SK-N-SH treated with all-trans-retinoic acid at 6 μM for 48 hours (cell line): ENCODE data around the gene ZNF474.
A peak's percentile ranks its signal among the peaks of the same experiment; 100 is the strongest.

Experiments used
- ATAC-seq: fragments of 200-7000 bp; cut with Tn5 transposase; 3 replicates; pipeline ENCODE4 v1.9.1; 2020; ENCODE audit warnings: mild to moderate bottlenecking, moderate library complexity
- ARNTL ChIP-seq: fragments of 450-650 bp; formaldehyde crosslinking; IDR thresholded peaks from 2 replicates; pipeline ENCODE4 v1.5.0; 2020; ENCODE audit warnings: low read depth, mild to moderate bottlenecking, moderate library complexity, borderline replicate concordance
- BACH2 ChIP-seq: fragments of 250-450 bp; sonication (Bioruptor Pico); IDR thresholded peaks from 2 replicates; pipeline ENCODE4 v1.9.0; 2021; ENCODE audit warnings: mild to moderate bottlenecking, borderline replicate concordance
- CREB5 ChIP-seq: fragments of 250-450 bp; sonication (Bioruptor Pico); IDR thresholded peaks from 2 replicates; pipeline ENCODE4 v1.5.1; 2020; ENCODE audit warnings: low read depth, mild to moderate bottlenecking, moderate library complexity
- CSDC2 ChIP-seq: fragments of 250-450 bp; sonication (Bioruptor Pico); IDR thresholded peaks from 2 replicates; pipeline ENCODE4 v1.5.0; 2020; ENCODE audit warnings: mild to moderate bottlenecking, moderate library complexity
- ESRRG ChIP-seq: fragments of 250-450 bp; sonication (Bioruptor Pico); IDR thresholded peaks from 2 replicates; pipeline ENCODE4 v1.6.1; 2021; ENCODE audit warnings: mild to moderate bottlenecking
- GLIS3 ChIP-seq: fragments of 250-450 bp; sonication (Bioruptor Pico); IDR thresholded peaks from 2 replicates; pipeline ENCODE4 v1.5.0; 2020; ENCODE audit warnings: mild to moderate bottlenecking, moderate library complexity
- ISL1 ChIP-seq: fragments of 250-450 bp; sonication (Bioruptor Pico); IDR thresholded peaks from 2 replicates; pipeline ENCODE4 v2.1.2; 2022; ENCODE audit warnings: mild to moderate bottlenecking, moderate library complexity
- OSR1 ChIP-seq: fragments of 250-450 bp; sonication (Bioruptor Pico); IDR thresholded peaks from 2 replicates; pipeline ENCODE4 v1.8.0; 2022; ENCODE audit warnings: moderate library complexity, mild to moderate bottlenecking, inconsistent platforms
- PATZ1 ChIP-seq: fragments of 250-450 bp; sonication (Bioruptor Pico); IDR thresholded peaks from 2 replicates; pipeline ENCODE4 v1.8.0; 2020; ENCODE audit warnings: mild to moderate bottlenecking, moderate library complexity, borderline replicate concordance
- POU6F1 ChIP-seq: fragments of 250-450 bp; sonication (Bioruptor Pico); IDR thresholded peaks from 2 replicates; pipeline ENCODE4 v1.8.0; 2021; ENCODE audit warnings: low read depth, mild to moderate bottlenecking, moderate library complexity, borderline replicate concordance
- PPARA ChIP-seq: fragments of 250-450 bp; sonication (Bioruptor Pico); IDR thresholded peaks from 2 replicates; pipeline ENCODE4 v1.5.0; 2020; ENCODE audit warnings: mild to moderate bottlenecking, borderline replicate concordance
- RARB ChIP-seq: fragments of 250-450 bp; sonication (Bioruptor Pico); IDR thresholded peaks from 2 replicates; pipeline ENCODE4 v1.8.0; 2021; ENCODE audit warnings: mild to moderate bottlenecking, moderate library complexity
- SNAI2 ChIP-seq: fragments of 250-450 bp; sonication (Bioruptor Pico); IDR thresholded peaks from 2 replicates; pipeline ENCODE4 v1.5.0; 2020; ENCODE audit warnings: mild to moderate bottlenecking, moderate library complexity
- TCF4 ChIP-seq: fragments of 250-450 bp; sonication (Bioruptor Pico); IDR thresholded peaks from 2 replicates; pipeline ENCODE4 v1.8.0; 2021; ENCODE audit warnings: mild to moderate bottlenecking, moderate library complexity, borderline replicate concordance
- TOX ChIP-seq: fragments of 250-450 bp; sonication (Bioruptor Pico); IDR thresholded peaks from 2 replicates; pipeline ENCODE4 v1.8.0; 2021; ENCODE audit warnings: mild to moderate bottlenecking, moderate library complexity, borderline replicate concordance
- TSHZ2 ChIP-seq: fragments of 250-450 bp; sonication (Bioruptor Pico); IDR thresholded peaks from 2 replicates; pipeline ENCODE4 v1.5.0; 2020; ENCODE audit warnings: mild to moderate bottlenecking, moderate library complexity
- ZC3H10 ChIP-seq: fragments of 250-450 bp; sonication (Bioruptor Pico); IDR thresholded peaks from 2 replicates; pipeline ENCODE4 v1.5.1; 2021; ENCODE audit warnings: mild to moderate bottlenecking, moderate library complexity
- ZFP3 ChIP-seq: fragments of 250-450 bp; sonication (Bioruptor Pico); IDR thresholded peaks from 2 replicates; pipeline ENCODE4 v1.5.0; 2020; ENCODE audit warnings: mild to moderate bottlenecking, moderate library complexity
- ZFP30 ChIP-seq: fragments of 450-650 bp; formaldehyde crosslinking; IDR thresholded peaks from 2 replicates; pipeline ENCODE4 v1.5.0; 2022; ENCODE audit warnings: mild to moderate bottlenecking, moderate library complexity
- ZNF70 ChIP-seq: fragments of 450-650 bp; formaldehyde crosslinking; IDR thresholded peaks from 2 replicates; pipeline ENCODE4 v1.5.0; 2020; ENCODE audit warnings: mild to moderate bottlenecking, moderate library complexity

Gene ZNF474

GRCh38 chr5:122182491-122182921 lies 53.2 kb downstream of the ZNF474 start:
- peak; percentile 78 for ATAC-seq
- no peak for TF ChIP-seq ZNF70 (CRISPR knock-in tag)

GRCh38 chr5:122183098-122183787 lies 53.9 kb downstream of the ZNF474 start:
- ATAC-seq = peak; percentile 31
- TF ChIP-seq RARB (CRISPR knock-in tag) (no peak), ARNTL (CRISPR knock-in tag) (no peak), SNAI2 (CRISPR knock-in tag) (no peak), PATZ1 (CRISPR knock-in tag) (no peak), POU6F1 (CRISPR knock-in tag) (no peak), ZC3H10 (CRISPR knock-in tag) (no peak), ZFP30 (CRISPR knock-in tag) (no peak), ISL1 (CRISPR knock-in tag) (no peak), ZFP3 (CRISPR knock-in tag) (no peak), ZNF70 (CRISPR knock-in tag) (no peak), PPARA (no peak), CSDC2 (CRISPR knock-in tag) (no peak), ESRRG (CRISPR knock-in tag) (no peak), OSR1 (CRISPR knock-in tag) (no peak), TOX (CRISPR knock-in tag) (no peak), GLIS3 (no peak), CREB5 (CRISPR knock-in tag) (no peak)
- TF ChIP-seq, all 23 proteins: peak for 0

GRCh38 chr5:122183788-122184170 lies 54.4 kb downstream of the ZNF474 start:
- ATAC-seq = no peak; the same call in 2 of the 3 replicates
- TF ChIP-seq ARNTL (CRISPR knock-in tag) (no peak), TSHZ2 (no peak), ZNF70 (CRISPR knock-in tag) (no peak), GLIS3 (no peak), CSDC2 (CRISPR knock-in tag) (no peak), SNAI2 (CRISPR knock-in tag) (no peak), RARB (CRISPR knock-in tag) (no peak), PATZ1 (CRISPR knock-in tag) (no peak), BACH2 (no peak), ZFP30 (CRISPR knock-in tag) (no peak), ZC3H10 (CRISPR knock-in tag) (no peak), CREB5 (CRISPR knock-in tag) (no peak), OSR1 (CRISPR knock-in tag) (no peak), TCF4 (CRISPR knock-in tag) (no peak), POU6F1 (CRISPR knock-in tag) (no peak), TOX (CRISPR knock-in tag) (no peak), ISL1 (CRISPR knock-in tag) (no peak)
